ENCODE data around the gene PTPRM. TPM values are rescaled to one million over a fixed set of nuclear protein-coding genes. Genes with fewer than 3 reads are reported as not detected.

The PTPRM gene
- total and polyA plus RNA-seq, 2 of the 8 experiments (the other 6 are each of a cell fraction or from before 2014, with no cell fraction given), result 4.1 to 7.0 TPM

DNA sequence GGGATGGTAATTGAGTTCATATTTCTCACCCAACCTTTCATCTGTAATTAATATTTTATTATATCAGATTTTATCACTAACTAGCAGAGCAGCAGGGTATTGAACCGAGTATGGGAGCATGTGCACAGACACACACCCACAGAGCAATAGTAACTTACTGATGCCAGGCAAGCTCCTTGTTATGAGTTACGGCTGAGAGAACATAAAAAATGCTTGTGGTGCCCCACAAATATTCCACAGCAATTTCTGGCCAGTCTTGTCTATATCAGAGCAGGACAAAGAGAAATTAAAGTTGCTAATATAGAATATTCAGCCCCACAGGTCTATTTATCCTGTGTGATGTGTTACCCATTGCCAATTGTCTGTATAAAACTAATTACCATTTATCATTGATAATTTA lies 540.3 kb downstream of the PTPRM start (continued):
- TF ChIP-seq, protein P1, sequence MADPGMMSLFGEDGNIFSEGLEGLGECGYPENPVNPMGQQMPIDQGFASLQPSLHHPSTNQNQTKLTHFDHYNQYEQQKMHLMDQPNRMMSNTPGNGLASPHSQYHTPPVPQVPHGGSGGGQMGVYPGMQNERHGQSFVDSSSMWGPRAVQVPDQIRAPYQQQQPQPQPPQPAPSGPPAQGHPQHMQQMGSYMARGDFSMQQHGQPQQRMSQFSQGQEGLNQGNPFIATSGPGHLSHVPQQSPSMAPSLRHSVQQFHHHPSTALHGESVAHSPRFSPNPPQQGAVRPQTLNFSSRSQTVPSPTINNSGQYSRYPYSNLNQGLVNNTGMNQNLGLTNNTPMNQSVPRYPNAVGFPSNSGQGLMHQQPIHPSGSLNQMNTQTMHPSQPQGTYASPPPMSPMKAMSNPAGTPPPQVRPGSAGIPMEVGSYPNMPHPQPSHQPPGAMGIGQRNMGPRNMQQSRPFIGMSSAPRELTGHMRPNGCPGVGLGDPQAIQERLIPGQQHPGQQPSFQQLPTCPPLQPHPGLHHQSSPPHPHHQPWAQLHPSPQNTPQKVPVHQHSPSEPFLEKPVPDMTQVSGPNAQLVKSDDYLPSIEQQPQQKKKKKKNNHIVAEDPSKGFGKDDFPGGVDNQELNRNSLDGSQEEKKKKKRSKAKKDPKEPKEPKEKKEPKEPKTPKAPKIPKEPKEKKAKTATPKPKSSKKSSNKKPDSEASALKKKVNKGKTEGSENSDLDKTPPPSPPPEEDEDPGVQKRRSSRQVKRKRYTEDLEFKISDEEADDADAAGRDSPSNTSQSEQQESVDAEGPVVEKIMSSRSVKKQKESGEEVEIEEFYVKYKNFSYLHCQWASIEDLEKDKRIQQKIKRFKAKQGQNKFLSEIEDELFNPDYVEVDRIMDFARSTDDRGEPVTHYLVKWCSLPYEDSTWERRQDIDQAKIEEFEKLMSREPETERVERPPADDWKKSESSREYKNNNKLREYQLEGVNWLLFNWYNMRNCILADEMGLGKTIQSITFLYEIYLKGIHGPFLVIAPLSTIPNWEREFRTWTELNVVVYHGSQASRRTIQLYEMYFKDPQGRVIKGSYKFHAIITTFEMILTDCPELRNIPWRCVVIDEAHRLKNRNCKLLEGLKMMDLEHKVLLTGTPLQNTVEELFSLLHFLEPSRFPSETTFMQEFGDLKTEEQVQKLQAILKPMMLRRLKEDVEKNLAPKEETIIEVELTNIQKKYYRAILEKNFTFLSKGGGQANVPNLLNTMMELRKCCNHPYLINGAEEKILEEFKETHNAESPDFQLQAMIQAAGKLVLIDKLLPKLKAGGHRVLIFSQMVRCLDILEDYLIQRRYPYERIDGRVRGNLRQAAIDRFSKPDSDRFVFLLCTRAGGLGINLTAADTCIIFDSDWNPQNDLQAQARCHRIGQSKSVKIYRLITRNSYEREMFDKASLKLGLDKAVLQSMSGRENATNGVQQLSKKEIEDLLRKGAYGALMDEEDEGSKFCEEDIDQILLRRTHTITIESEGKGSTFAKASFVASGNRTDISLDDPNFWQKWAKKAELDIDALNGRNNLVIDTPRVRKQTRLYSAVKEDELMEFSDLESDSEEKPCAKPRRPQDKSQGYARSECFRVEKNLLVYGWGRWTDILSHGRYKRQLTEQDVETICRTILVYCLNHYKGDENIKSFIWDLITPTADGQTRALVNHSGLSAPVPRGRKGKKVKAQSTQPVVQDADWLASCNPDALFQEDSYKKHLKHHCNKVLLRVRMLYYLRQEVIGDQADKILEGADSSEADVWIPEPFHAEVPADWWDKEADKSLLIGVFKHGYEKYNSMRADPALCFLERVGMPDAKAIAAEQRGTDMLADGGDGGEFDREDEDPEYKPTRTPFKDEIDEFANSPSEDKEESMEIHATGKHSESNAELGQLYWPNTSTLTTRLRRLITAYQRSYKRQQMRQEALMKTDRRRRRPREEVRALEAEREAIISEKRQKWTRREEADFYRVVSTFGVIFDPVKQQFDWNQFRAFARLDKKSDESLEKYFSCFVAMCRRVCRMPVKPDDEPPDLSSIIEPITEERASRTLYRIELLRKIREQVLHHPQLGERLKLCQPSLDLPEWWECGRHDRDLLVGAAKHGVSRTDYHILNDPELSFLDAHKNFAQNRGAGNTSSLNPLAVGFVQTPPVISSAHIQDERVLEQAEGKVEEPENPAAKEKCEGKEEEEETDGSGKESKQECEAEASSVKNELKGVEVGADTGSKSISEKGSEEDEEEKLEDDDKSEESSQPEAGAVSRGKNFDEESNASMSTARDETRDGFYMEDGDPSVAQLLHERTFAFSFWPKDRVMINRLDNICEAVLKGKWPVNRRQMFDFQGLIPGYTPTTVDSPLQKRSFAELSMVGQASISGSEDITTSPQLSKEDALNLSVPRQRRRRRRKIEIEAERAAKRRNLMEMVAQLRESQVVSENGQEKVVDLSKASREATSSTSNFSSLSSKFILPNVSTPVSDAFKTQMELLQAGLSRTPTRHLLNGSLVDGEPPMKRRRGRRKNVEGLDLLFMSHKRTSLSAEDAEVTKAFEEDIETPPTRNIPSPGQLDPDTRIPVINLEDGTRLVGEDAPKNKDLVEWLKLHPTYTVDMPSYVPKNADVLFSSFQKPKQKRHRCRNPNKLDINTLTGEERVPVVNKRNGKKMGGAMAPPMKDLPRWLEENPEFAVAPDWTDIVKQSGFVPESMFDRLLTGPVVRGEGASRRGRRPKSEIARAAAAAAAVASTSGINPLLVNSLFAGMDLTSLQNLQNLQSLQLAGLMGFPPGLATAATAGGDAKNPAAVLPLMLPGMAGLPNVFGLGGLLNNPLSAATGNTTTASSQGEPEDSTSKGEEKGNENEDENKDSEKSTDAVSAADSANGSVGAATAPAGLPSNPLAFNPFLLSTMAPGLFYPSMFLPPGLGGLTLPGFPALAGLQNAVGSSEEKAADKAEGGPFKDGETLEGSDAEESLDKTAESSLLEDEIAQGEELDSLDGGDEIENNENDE (IDR thresholded peaks at IDR 0.05; ENCODE audit: insufficient replicate concordance, low read length), result no peak
- TF ChIP-seq ASH2L (IDR thresholded peaks at IDR 0.05; ENCODE audit: low read length), result no peak
- no peak for TF ChIP-seq JUN (IDR thresholded peaks at IDR 0.05; ENCODE audit: low read depth, low read length)
- no peak for TF ChIP-seq BCL11A (IDR thresholded peaks at IDR 0.05; ENCODE audit: low read depth in 2 of 2, low read length in 2 of 2)
- TF ChIP-seq SIRT6 (IDR thresholded peaks at IDR 0.05; ENCODE audit: low read length), result no peak
- TF ChIP-seq POLR2AphosphoS5 (IDR thresholded peaks at IDR 0.05; ENCODE audit: low read depth, low read length), result no peak
- TF ChIP-seq CREB1 (IDR thresholded peaks at IDR 0.05), result no peak
